ENCODE results near the gene C1orf159. TPM values are rescaled to one million over a fixed set of nuclear protein-coding genes. Genes with fewer than 3 reads are reported as not detected.

The C1orf159 gene
- total RNA-seq, 2 donors from 2014 or later = 18.6 to 37.1 TPM

- H3K27me3 Mint-ChIP-seq = no peaks in the 10 kb centered on the region
- DNase-seq (ENCODE audit: low spot score) (no peak), ATAC-seq (no peak)
- peaks cover 0 to 4% of the 10 kb centered on the region in 2 donors for H3K4me1 Mint-ChIP-seq (ENCODE audit: low read depth in 2 of 2)
- no peaks in the 10 kb centered on the region for H3K36me3 Mint-ChIP-seq
- no peaks in the 10 kb centered on the region for H3K9me3 Mint-ChIP-seq
- H3K27ac Mint-ChIP-seq = peak overlapping the region in 1 of 2 donors; percentile 12
- no peak overlapping the region for H3K4me3 Mint-ChIP-seq
Observed at GRCh38 chr1:1132042-1132950, 16.4 kb upstream of the C1orf159 start.

GRCh38 chr1:1130206-1131120 lies 14.6 kb upstream of the C1orf159 start:
- no peaks in the 10 kb centered on the region for H3K9me3 Mint-ChIP-seq
- H3K36me3 Mint-ChIP-seq = no peaks in the 10 kb centered on the region
- peak overlapping the region; percentile 12 to 36 for H3K27ac Mint-ChIP-seq
- H3K4me1 Mint-ChIP-seq (ENCODE audit: low read depth in 2 of 2) = no peaks in the 10 kb centered on the region
- DNase-seq (ENCODE audit: low spot score) = no peak
- no peaks in the 10 kb centered on the region for H3K27me3 Mint-ChIP-seq
- no peak overlapping the region for H3K4me3 Mint-ChIP-seq
- no peak for ATAC-seq

GRCh38 chr1:1129381-1129821 lies 13.5 kb upstream of the C1orf159 start:
- no peaks in the 10 kb centered on the region for H3K4me1 Mint-ChIP-seq (ENCODE audit: low read depth in 2 of 2)
- H3K4me3 Mint-ChIP-seq = no peak overlapping the region
- no peak overlapping the region for H3K27ac Mint-ChIP-seq
- ATAC-seq (no peak), DNase-seq (ENCODE audit: low spot score) (no peak)
- no peaks in the 10 kb centered on the region for H3K9me3 Mint-ChIP-seq
- H3K27me3 Mint-ChIP-seq = no peaks in the 10 kb centered on the region
- no peaks in the 10 kb centered on the region for H3K36me3 Mint-ChIP-seq

DNA sequence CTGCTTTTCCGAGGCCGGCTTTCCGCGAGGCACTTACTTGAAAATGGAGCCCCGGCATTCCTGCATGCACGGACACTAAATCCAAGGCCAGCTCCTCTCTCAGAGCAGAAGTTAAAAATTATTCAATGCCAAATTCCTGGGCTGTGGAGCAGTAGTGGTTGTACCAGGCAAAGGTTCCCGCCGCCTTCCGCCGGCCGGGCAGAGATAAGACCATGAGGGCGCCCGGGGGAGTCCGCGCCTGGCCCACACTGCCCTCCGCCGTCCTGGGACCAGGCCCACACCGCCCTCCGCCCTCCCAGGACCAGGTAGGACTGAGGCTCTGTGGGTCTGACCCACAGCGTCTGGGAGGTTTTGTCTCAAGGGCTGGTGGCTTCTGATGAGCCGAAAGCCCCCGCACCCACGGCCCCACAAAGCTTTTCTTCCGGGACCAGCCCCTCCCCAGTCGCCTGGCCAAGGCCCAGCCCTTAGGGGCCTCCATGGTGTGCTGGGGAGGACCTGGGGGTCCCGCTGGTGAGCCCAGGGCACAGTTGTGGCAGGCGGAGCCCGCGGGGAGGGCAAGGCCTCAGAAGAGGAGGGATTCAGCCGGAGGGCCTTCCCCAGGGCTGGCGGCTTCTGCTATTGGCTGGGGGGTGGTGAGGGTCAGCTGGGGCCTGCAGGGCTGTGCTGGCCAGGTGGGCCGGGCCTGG lies 12.7 kb upstream of the C1orf159 start:
- H3K4me1 Mint-ChIP-seq (ENCODE audit: low read depth in 2 of 2) = peaks cover 6 to 7% of the 10 kb centered on the region in 2 donors
- ATAC-seq = no peak
- H3K27ac Mint-ChIP-seq = no peak overlapping the region
- H3K4me3 Mint-ChIP-seq = no peak overlapping the region
- DNase-seq (ENCODE audit: low spot score) = no peak
- no peaks in the 10 kb centered on the region for H3K27me3 Mint-ChIP-seq
- peaks cover 5% of the 10 kb centered on the region for H3K9me3 Mint-ChIP-seq
- no peaks in the 10 kb centered on the region for H3K36me3 Mint-ChIP-seq

DNA sequence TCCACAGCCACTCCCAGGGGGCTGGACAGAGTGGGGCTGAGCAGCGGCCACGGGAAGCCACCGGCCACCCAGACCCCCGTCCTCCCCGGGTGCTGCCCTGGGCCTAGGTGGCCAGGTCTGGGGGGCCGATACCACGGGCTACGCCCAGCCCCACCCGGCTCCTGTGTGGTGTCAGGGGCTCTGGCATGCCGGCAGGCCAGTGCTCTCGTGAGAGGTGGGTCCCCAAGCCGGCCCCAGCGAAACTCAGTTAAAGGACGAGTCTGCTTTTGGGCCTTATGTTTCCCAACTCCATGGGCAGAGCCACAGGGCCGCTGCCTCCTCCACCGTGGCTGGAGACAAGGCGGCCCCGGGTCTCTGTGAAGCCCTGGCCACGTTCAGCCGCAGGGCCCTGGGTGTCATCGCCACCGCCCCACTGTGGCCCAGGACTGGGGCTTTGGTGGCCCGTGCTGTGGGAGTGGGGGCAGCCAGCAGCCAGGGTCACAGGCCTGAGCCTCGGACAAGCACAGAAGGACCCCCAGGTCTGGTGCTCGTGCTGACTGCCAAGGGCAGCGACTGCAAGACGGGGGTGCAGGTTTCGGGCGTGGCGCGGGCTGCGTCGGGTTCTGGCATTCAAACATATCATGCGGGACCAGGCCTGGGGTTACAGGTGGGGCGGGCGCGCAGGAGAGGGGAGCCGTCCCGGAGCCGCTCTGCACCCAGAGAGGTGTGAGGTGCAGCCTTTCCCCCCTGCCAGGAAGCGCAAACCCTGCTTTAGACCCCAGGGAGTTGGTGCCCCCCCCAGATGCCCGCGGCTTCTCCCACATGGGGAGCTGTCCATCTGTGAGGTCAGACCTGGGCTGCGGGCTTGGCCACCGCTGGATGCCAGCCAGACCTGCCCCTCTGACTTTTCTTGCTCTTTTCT lies 11.9 kb upstream of the C1orf159 start:
- ATAC-seq (no peak), DNase-seq (ENCODE audit: low spot score) (no peak)
- Mint-ChIP-seq H3K9me3 (peaks cover 7% of the 10 kb centered on the region), H3K36me3 (no peaks in the 10 kb centered on the region), H3K27ac (no peak overlapping the region), H3K4me1 (ENCODE audit: low read depth in 2 of 2) (peaks cover 11% of the 10 kb centered on the region in 2 donors), H3K27me3 (no peaks in the 10 kb centered on the region), H3K4me3 (no peak overlapping the region)

DNA sequence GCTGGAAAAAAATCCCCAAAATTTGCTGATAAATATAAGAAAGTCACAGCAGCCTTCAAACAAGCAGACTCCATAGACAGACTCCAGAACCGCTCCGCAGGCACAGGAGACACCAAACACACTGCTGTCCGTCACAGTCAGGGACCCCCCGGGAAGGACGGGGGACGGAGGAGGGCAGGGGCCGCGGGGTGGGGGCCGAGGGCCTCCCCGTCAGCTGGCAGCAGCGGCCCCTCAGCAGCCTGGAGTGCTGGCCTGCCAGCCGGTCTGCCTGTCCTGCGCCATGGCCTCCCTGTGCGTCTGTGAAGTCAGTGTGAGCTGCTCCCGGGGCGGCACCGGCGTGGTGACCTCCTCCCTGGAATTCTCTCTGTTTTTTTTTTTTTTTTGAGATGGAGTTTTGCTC lies 10.1 kb upstream of the C1orf159 start:
- Mint-ChIP-seq H3K27me3 (no peaks in the 10 kb centered on the region), H3K9me3 (peaks cover 7% of the 10 kb centered on the region), H3K36me3 (no peaks in the 10 kb centered on the region)

DNA sequence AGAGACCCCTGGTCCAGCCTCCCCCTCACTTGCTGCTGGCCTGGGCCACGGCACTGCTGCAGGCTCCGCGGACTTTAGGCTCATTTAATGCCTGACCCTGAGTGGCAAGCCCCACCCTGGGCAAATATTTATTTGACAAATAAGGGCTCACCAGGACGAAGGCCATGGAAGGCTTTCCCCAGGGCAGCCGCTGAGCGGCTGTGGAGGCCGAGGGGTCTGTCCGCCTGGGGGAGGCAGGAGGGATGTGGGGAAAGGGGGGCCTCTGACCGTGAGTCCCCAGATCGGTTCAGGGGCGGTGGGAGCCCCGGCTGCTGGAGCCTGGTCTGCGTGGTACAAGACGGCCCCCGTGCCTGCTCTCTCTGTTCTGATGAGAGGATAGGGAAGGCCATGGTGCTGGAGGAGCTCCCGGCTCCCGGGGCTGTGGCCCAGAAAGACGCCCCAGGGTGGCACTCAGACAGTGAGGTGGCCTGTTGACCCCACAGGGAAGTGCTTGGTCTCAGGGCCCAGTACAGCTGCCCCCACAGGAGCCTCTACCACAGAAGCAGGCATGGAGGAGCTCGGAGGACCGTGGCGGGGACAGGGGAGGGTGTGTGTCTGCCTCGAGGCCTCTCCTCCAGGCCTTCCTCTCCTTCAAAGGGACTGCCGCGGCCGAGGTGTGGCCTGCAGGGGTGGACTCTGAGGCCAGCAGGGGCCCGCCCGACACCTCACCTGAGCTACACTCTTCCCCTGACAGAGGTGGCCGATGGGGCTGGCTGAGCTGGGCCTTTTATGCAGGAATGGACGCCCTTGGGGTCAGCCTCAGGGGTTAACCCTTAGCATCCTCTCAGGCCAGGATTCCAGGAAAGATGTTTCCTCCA lies 9.1 kb upstream of the C1orf159 start:
- DNase-seq (ENCODE audit: low spot score) (peak; percentile 60), ATAC-seq (no peak)
- Mint-ChIP-seq H3K4me3 (no peak overlapping the region), H3K27ac (peak overlapping the region in 1 of 2 donors; percentile 94), H3K9me3 (peaks cover 7% of the 10 kb centered on the region), H3K36me3 (no peaks in the 10 kb centered on the region), H3K4me1 (ENCODE audit: low read depth in 2 of 2) (peaks cover 11% of the 10 kb centered on the region in 2 donors), H3K27me3 (no peaks in the 10 kb centered on the region)

More for the DNA sequence above, 10.1 kb upstream of the C1orf159 start:
- ATAC-seq (no peak), DNase-seq (ENCODE audit: low spot score) (no peak)
- H3K4me1 Mint-ChIP-seq (ENCODE audit: low read depth in 2 of 2) = peaks cover 11% of the 10 kb centered on the region in 2 donors
- no peak overlapping the region for H3K27ac Mint-ChIP-seq
- no peak overlapping the region for H3K4me3 Mint-ChIP-seq

GRCh38 chr1:1124508-1124785 lies 8.6 kb upstream of the C1orf159 start:
- Mint-ChIP-seq H3K9me3 (peaks cover 7% of the 10 kb centered on the region), H3K36me3 (no peaks in the 10 kb centered on the region), H3K4me1 (ENCODE audit: low read depth in 2 of 2) (peaks cover 11% of the 10 kb centered on the region in 2 donors), H3K27me3 (peaks cover 0 to under 1% of the 10 kb centered on the region in 2 donors), H3K27ac (peak overlapping the region; percentile 88 to 94), H3K4me3 (peak overlapping the region; percentile 63)
- DNase-seq (ENCODE audit: low spot score) = no peak
- no peak for ATAC-seq

GRCh38 chr1:1123581-1124507 lies 8.0 kb upstream of the C1orf159 start:
- Mint-ChIP-seq H3K9me3 (peaks cover 7% of the 10 kb centered on the region), H3K4me1 (ENCODE audit: low read depth in 2 of 2) (peaks cover 11% of the 10 kb centered on the region in 2 donors), H3K27ac (peak overlapping the region; percentile 88 to 94), H3K27me3 (peaks cover 3 to 6% of the 10 kb centered on the region in 2 donors), H3K36me3 (no peaks in the 10 kb centered on the region), H3K4me3 (peak overlapping the region; percentile 63)
- ATAC-seq (no peak), DNase-seq (ENCODE audit: low spot score) (peak; percentile 58)

DNA sequence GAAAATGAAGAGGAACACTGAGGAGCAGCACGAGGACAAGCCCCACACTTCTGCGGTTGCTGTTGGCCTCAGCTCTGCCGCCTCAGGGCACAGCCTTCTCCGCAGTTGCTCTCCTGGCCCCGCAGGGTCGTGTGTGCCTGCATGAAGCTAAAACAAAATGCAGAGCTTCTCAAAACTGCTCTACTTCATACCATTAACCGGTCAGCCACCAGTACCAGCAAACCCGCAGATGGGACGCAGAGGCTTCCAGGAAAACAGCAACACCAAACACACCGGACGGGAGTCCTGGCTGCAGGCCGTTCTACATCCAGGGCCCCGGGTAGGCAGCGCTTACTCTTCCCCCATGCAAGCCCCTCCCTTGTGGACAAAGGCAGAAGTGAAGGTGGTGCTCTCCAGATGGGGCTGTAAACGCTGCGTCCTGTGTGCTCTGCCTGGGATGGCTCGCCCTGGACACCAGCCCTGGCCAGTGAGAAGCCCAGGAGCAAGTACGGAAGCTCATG lies 7.1 kb upstream of the C1orf159 start:
- H3K36me3 Mint-ChIP-seq = no peaks in the 10 kb centered on the region
- peaks cover 3 to 7% of the 10 kb centered on the region in 2 donors for H3K27me3 Mint-ChIP-seq
- DNase-seq (ENCODE audit: low spot score) = peak; percentile 59
- peak overlapping the region; percentile 88 to 94 for H3K27ac Mint-ChIP-seq
- ATAC-seq = no peak
- peaks cover 7% of the 10 kb centered on the region for H3K9me3 Mint-ChIP-seq
- H3K4me1 Mint-ChIP-seq (ENCODE audit: low read depth in 2 of 2) = peaks cover 11% of the 10 kb centered on the region in 2 donors
- peak overlapping the region; percentile 63 for H3K4me3 Mint-ChIP-seq

All from natural killer cell treated with Interleukin-12 subunit alpha and Interleukin-12 subunit beta and Interleukin-15 and Interleukin-18, amount 100 ng/mL, for 72 hours (primary cell).